LNCaP clone FGC (cell line): Measurements from ENCODE around the gene CHAC2.
"Not testable (repeated sequence)": the region's sequence is repeated elsewhere in the genome, so short reads cannot be mapped to it uniquely, and the experiment has no call there.

Experiments used
- DNase-seq: peaks from one replicate; pipeline ENCODE4 v3.0.0-alpha.2; 2011; ENCODE audit warnings: low read depth
- H3K4me3 ChIP-seq: 2 replicates; pipeline ENCODE4 v1.5.1; 2011; ENCODE audit warnings: mild to moderate bottlenecking, low read depth, low read length, control low read depth
- CTCF ChIP-seq: IDR thresholded peaks from 2 replicates; pipeline ENCODE4 v1.5.1; 2012; ENCODE audit warnings: mild to moderate bottlenecking; ENCODE audit not compliant: control insufficient read depth, insufficient read depth; ENCODE audit errors: extremely low read depth

Gene CHAC2

GRCh38 chr2:53767405-53768241 lies at the start of gene CHAC2:
Gene CHAC2, plus strand, starts transcription at chr2:53767804. Its CDS starts 83 bp downstream, at chr2:53767887.
- no peak for TF ChIP-seq CTCF
- peak within 1 kb of the TSS; percentile 80 for H3K4me3 ChIP-seq
- DNase-seq = peak; percentile 26

GRCh38 chr2:53720944-53721343 lies 46.7 kb upstream of the CHAC2 start:
- not testable (repeated sequence) for DNase-seq, H3K4me3 ChIP-seq

- H3K4me3 ChIP-seq = no peak overlapping the region
- no peak for DNase-seq
- no peak for TF ChIP-seq CTCF
Observed at GRCh38 chr2:53724536-53724935, 43.1 kb upstream of the CHAC2 start.

- no peak for DNase-seq
- H3K4me3 ChIP-seq = no peak overlapping the region
- TF ChIP-seq CTCF = no peak
Observed at GRCh38 chr2:53725662-53726061, 41.9 kb upstream of the CHAC2 start.

- no peak for DNase-seq
- no peak for TF ChIP-seq CTCF
- H3K4me3 ChIP-seq = no peak overlapping the region
Observed at GRCh38 chr2:53727921-53728320, 39.7 kb upstream of the CHAC2 start.

GRCh38 chr2:53729143-53729762 lies 38.4 kb upstream of the CHAC2 start:
- no peak for TF ChIP-seq CTCF
- DNase-seq = no peak
- H3K4me3 ChIP-seq = no peak overlapping the region

- no peak for DNase-seq
- no peak overlapping the region for H3K4me3 ChIP-seq
- no peak for TF ChIP-seq CTCF
Observed at GRCh38 chr2:53737091-53737490, 30.5 kb upstream of the CHAC2 start.
